BJ (cell line): ENCODE data around the gene NF2. TPM values are rescaled to one million over a fixed set of nuclear protein-coding genes. Genes with fewer than 3 reads are reported as not detected.

ENCODE experiments used
- CTCF ChIA-PET: fragments of 350-600 bp; formaldehyde crosslinking; extraction: SDS; loops from one replicate; lab custom pipeline; 2021; ENCODE audit warnings: antibody characterized with exemption, inconsistent platforms; lab: Yijun Ruan, JAX
- POLR2A ChIA-PET: fragments of 300-600 bp; sonication (Branson Sonifier 250); formaldehyde crosslinking; extraction: SDS; loops from one replicate; lab custom pipeline; 2021; ENCODE audit warnings: antibody characterized with exemption; lab: Charles Lee
- DNase-seq: peaks from one replicate; pipeline ENCODE4 v3.0.0-alpha.2; 2011; ENCODE audit warnings: low read depth
- H3K27me3 ChIP-seq: 2 replicates; pipeline ENCODE4 v1.6.0; 2011; ENCODE audit warnings: low read length; ENCODE audit not compliant: control insufficient read depth, insufficient read depth
- H3K36me3 ChIP-seq: 2 replicates; pipeline ENCODE4 v1.5.1; 2011; ENCODE audit warnings: low read length; ENCODE audit not compliant: control insufficient read depth, insufficient read depth
- H3K4me3 ChIP-seq: 2 replicates; pipeline ENCODE4 v1.5.1; 2011; ENCODE audit warnings: low read depth, mild to moderate bottlenecking, control low read depth, low read length
- polyA plus RNA-seq: library from polyadenylated mRNA; depleted of rRNA; stranded (reverse); fragments of >200 nt; gene quantifications from 2 replicates; pipeline ENCODE4 v1.2.3, GENCODE V29; 2011
- TF ChIP-seq, protein P1 (sequence below): IDR thresholded peaks from 2 replicates; pipeline ENCODE4 v1.5.1; 2011; ENCODE audit warnings: low read depth, mild to moderate bottlenecking, control low read depth, inconsistent platforms, low read length, moderate library complexity; ENCODE audit not compliant: insufficient read depth

NF2 gene
- polyA plus RNA-seq, 1 experiment, result 36.0 TPM

- no peak overlapping the region for H3K4me3 ChIP-seq
- ChIA-PET POLR2A (no interaction called here), CTCF (no interaction called here)
- H3K36me3 ChIP-seq, result peaks cover 5% of the 10 kb centered on the region
- H3K27me3 ChIP-seq, result no peaks in the 10 kb centered on the region
- DNase-seq, result no peak
- TF ChIP-seq, protein P1, sequence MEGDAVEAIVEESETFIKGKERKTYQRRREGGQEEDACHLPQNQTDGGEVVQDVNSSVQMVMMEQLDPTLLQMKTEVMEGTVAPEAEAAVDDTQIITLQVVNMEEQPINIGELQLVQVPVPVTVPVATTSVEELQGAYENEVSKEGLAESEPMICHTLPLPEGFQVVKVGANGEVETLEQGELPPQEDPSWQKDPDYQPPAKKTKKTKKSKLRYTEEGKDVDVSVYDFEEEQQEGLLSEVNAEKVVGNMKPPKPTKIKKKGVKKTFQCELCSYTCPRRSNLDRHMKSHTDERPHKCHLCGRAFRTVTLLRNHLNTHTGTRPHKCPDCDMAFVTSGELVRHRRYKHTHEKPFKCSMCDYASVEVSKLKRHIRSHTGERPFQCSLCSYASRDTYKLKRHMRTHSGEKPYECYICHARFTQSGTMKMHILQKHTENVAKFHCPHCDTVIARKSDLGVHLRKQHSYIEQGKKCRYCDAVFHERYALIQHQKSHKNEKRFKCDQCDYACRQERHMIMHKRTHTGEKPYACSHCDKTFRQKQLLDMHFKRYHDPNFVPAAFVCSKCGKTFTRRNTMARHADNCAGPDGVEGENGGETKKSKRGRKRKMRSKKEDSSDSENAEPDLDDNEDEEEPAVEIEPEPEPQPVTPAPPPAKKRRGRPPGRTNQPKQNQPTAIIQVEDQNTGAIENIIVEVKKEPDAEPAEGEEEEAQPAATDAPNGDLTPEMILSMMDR, result no peak
These were observed 46.9 kb downstream of the NF2 start for GRCh38 chr22:29650370-29650769.

- H3K36me3 ChIP-seq, result peaks cover 5% of the 10 kb centered on the region
- CTCF ChIA-PET, result interaction anchor here (0.7 to 0.8 kb wide), 3 partner anchors 9 to 353 kb away, joined by 3 read pairs; no protein-coding TSS in a partner anchor
- TF ChIP-seq, protein P1, result no peak
- H3K4me3 ChIP-seq, result no peak overlapping the region
- no peak for DNase-seq
- POLR2A ChIA-PET, result no interaction called here
- H3K27me3 ChIP-seq, result no peaks in the 10 kb centered on the region
These were observed 48.2 kb downstream of the NF2 start for GRCh38 chr22:29651652-29652051.

DNA sequence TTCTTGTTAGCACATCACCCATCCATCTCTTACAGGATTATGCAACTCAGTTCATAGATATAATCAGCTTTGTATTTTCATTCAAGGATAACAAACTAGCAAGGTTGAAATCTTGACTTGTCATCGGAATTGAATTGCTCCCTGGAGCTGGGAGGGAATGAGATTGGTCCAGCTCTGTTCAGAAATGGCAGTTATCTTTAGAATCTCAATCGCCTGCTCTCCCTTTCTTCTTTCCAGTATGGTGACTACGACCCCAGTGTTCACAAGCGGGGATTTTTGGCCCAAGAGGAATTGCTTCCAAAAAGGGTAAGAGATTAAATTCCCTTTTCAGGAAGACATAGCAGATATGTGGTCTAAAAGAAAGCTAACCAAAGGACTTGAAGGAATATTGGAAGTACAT lies 51.0 kb downstream of the NF2 start:
- POLR2A ChIA-PET, result no interaction called here
- no peak for DNase-seq
- Histone ChIP-seq H3K4me3 (no peak overlapping the region), H3K27me3 (no peaks in the 10 kb centered on the region), H3K36me3 (peaks cover 4% of the 10 kb centered on the region)
- TF ChIP-seq, protein P1, result no peak
- CTCF ChIA-PET, result interaction anchor here (1.2 to 1.7 kb wide), 5 partner anchors 10 to 434 kb away, joined by 3 to 5 read pairs (median 4); no protein-coding TSS in a partner anchor

DNA sequence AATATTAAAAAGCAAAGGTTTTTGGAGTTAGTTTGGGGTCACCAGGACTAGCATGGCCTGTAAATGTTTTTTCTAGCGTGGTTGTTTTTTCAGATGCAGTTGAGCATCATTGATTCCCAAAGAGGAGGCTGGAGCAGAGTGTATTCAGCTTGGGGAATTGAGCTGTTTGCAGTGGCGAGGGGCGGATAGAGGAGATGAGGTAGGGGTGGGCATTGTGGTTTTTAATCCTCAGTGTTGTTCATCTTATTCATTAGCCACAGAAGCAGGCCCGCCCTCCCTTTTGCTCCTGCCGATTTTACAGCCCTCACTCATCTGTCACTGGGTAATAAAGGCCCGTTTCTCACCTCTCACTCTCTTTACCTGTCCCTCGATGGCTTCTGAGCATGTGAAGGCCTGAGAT lies 51.4 kb downstream of the NF2 start:
- peaks cover 4% of the 10 kb centered on the region for H3K36me3 ChIP-seq
- no peak overlapping the region for H3K4me3 ChIP-seq
- ChIA-PET POLR2A (no interaction called here), CTCF (interaction anchor here (1.2 to 1.7 kb wide), 4 partner anchors 10 to 434 kb away, joined by 3 to 5 read pairs (median 4); no protein-coding TSS in a partner anchor)
- no peaks in the 10 kb centered on the region for H3K27me3 ChIP-seq
- TF ChIP-seq, protein P1, result no peak
- DNase-seq, result no peak

DNA sequence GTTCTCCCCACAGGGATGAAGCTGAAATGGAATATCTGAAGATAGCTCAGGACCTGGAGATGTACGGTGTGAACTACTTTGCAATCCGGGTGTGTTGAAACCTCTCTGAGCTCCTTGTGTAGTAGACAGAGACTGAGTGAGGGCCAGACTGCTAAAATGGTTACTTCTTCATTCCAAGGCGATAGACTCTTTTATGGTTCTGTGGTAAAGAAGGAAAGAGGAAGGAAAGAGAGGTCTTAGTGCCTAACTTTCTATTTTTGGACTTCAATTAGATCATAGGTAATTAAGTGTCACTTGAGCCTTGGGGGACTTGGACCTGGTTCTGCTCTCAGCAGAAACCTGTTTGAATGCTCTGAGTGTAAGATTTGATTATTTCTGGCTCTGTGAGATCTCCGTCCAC lies 54.7 kb downstream of the NF2 start:
- H3K4me3 ChIP-seq, result no peak overlapping the region
- ChIA-PET CTCF (interaction anchor here (1.0 to 1.2 kb wide), 2 partner anchors 32 to 430 kb away, joined by 3 read pairs; no protein-coding TSS in a partner anchor), POLR2A (no interaction called here)
- H3K36me3 ChIP-seq, result peaks cover 10% of the 10 kb centered on the region
- DNase-seq, result no peak
- TF ChIP-seq, protein P1, result no peak
- H3K27me3 ChIP-seq, result no peaks in the 10 kb centered on the region
